ENCODE measurements around the gene HOXD12. TPM values are rescaled to one million over a fixed set of nuclear protein-coding genes. Genes with fewer than 3 reads are reported as not detected.

The HOXD12 gene
- total RNA-seq, 4 donors from 2014 or later = not detected

- no peak for TF ChIP-seq CTCF (IDR thresholded peaks at IDR 0.05; ENCODE audit: low read depth)
Measured at GRCh38 chr2:176126929-176127773, 27.6 kb downstream of the HOXD12 start.

DNA sequence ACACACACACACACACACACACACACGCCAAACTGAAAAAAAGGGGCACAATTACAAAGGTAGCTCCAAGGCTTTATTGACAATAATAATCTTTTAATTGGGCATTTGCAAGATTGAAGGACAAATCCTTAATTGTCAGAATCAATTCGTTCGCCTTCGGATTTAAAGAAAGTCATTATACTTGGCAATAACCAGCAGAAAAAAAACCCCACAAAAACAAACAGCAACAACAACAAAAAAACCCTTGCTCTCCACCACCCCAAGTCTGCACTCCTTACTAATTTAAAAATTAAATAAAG is 28.1 kb downstream of the HOXD12 start:
- TF ChIP-seq CTCF (IDR thresholded peaks at IDR 0.05; ENCODE audit: low read depth) = no peak

GRCh38 chr2:176128172-176128981 is 28.8 kb downstream of the HOXD12 start:
- no peak for TF ChIP-seq CTCF (IDR thresholded peaks at IDR 0.05; ENCODE audit: low read depth)

- TF ChIP-seq CTCF (IDR thresholded peaks at IDR 0.05; ENCODE audit: low read depth) = no peak
Measured at GRCh38 chr2:176128982-176129796, 29.6 kb downstream of the HOXD12 start, which contains the start of gene HOXD8. Gene HOXD8, plus strand, starts transcription at chr2:176129705. Its CDS starts 662 bp downstream, at chr2:176130367.

DNA sequence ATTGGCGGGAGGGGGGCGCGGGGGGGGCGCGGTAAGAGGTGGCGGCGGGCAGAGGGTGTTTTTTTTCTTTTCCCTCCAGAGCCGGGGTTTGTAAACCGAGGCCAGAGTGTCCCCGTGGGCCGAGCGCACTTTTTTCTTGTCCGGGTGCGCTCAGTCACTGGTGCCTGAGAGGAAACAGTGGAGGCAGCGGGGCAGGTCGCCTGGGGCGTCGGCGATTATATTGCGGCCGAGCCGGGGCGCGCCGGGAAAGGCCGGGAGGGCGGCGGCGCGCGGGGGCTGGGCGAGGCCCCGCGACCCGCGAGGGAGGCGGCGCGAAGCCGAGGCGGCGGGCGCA is 30.2 kb downstream of the HOXD12 start:
- TF ChIP-seq CTCF (IDR thresholded peaks at IDR 0.05; ENCODE audit: low read depth) = no peak

GRCh38 chr2:176130147-176130956 is 30.8 kb downstream of the HOXD12 start:
- TF ChIP-seq CTCF (IDR thresholded peaks at IDR 0.05; ENCODE audit: low read depth) = no peak

Measured in subcutaneous adipose tissue (tissue), 4 donors.